ENCODE data around the gene CCN2.

The CCN2 gene, protein sequence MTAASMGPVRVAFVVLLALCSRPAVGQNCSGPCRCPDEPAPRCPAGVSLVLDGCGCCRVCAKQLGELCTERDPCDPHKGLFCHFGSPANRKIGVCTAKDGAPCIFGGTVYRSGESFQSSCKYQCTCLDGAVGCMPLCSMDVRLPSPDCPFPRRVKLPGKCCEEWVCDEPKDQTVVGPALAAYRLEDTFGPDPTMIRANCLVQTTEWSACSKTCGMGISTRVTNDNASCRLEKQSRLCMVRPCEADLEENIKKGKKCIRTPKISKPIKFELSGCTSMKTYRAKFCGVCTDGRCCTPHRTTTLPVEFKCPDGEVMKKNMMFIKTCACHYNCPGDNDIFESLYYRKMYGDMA

DNA sequence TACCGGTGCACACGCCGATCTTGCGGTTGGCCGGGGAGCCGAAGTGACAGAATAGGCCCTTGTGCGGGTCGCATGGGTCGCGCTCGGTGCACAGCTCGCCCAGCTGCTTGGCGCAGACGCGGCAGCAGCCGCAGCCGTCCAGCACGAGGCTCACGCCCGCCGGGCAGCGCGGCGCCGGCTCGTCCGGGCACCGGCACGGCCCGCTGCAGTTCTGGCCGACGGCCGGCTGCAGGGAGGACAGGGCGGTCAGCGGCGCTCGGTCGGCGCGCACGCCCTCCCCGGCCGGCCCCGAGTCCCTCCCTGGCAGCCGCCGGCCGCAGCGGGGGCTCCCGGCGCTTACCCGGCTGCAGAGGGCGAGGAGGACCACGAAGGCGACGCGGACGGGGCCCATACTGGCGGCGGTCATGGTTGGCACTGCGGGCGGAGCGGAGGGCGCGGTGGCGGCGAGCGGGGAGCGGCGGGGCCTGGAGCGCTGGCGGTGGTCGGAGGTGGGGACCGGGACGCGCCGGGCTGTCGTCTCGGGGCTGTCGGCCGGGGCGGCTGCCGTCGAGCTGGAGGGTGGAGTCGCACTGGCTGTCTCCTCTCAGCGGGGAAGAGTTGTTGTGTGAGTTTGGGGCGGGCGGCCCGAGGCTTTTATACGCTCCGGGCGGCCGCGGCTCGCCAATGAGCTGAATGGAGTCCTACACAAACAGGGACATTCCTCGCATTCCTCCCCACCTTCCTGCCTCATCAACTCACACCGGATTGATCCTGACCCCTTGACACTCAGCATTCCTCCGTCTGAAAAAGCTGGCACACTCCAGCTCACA lies at the start of gene CCN2:
TSS of gene CCN2 (minus strand) at position 606 of the 809 bp plus-strand sequence. CDS start at position 406, 200 bp downstream.
- no peak for DNase-seq
- in situ Hi-C loops (cut with MboI; ENCODE audit: low pct_unique_long_range_greater_than_20kb, low sequenced_read_pairs) = no loop called here

DNA sequence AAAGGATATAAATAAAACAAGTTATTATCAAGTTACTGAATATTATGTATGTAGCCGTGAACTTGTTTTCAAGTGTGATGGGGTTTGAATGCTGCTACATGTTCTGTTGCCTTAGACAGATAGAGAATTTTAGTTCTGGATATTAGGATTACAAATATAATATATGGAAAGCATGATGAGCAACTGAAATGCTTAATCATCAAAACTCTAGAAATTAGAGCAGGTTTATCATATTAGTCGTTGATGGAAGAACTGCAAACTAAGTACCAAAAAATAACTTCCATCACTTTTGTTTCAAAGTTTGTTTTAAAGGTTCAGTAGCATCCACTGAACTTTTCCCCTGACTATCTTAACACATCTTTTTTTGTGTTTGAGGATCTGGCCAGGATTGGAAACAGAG lies 49.1 kb upstream of the CCN2 start:
- in situ Hi-C loops (cut with MboI; ENCODE audit: low pct_unique_long_range_greater_than_20kb, low sequenced_read_pairs) = no loop called here
- DNase-seq = no peak

DNA sequence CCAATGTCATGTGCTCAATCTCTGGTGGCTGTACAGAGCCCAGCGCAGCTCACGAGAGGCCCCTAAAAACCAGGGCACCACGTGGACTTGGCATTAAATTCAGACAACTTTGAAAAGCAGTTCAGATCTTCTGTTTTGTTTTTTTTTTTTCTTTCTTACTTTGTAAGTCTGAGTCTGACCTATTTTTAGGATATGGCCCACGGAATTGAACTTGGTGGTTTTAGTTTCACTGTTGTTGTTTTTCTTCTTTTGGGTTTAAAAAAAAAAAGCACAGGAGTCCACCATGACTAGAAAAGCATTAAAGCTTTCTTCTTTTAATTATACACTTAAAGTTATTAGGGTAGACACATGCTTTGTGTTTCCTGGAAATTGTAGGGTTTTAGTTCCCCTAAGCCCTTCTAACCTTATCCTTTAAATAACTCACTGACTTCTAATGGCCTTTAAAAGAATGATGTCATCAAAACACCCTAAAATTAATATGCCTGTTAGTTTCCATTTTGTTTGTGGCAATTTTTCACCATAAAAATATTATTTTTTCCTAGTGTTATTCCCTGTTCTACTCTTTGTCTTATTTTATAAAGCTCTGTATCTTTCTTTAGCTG lies 48.5 kb upstream of the CCN2 start:
- in situ Hi-C loops (cut with MboI; ENCODE audit: low pct_unique_long_range_greater_than_20kb, low sequenced_read_pairs) = no loop called here
- DNase-seq = no peak

GRCh38 chr6:131998255-131998982 lies 47.2 kb upstream of the CCN2 start:
- in situ Hi-C loops (cut with MboI; ENCODE audit: low pct_unique_long_range_greater_than_20kb, low sequenced_read_pairs) = no loop called here
- DNase-seq = no peak

GRCh38 chr6:131997429-131998153 lies 46.4 kb upstream of the CCN2 start:
- in situ Hi-C loops (cut with MboI; ENCODE audit: low pct_unique_long_range_greater_than_20kb, low sequenced_read_pairs) = no loop called here
- no peak for DNase-seq

GRCh38 chr6:131995917-131996316 lies 44.7 kb upstream of the CCN2 start:
- in situ Hi-C loops (cut with MboI; ENCODE audit: low pct_unique_long_range_greater_than_20kb, low sequenced_read_pairs) = no loop called here
- DNase-seq = no peak

GRCh38 chr6:131992557-131992956 lies 41.4 kb upstream of the CCN2 start:
- DNase-seq = no peak
- in situ Hi-C loops (cut with MboI; ENCODE audit: low pct_unique_long_range_greater_than_20kb, low sequenced_read_pairs) = no loop called here

GRCh38 chr6:131989036-131989435 lies 37.9 kb upstream of the CCN2 start:
- DNase-seq = no peak
- in situ Hi-C loops (cut with MboI; ENCODE audit: low pct_unique_long_range_greater_than_20kb, low sequenced_read_pairs) = no loop called here

- in situ Hi-C loops (cut with MboI; ENCODE audit: low pct_unique_long_range_greater_than_20kb, low sequenced_read_pairs) = no loop called here
- no peak for DNase-seq
Observed at GRCh38 chr6:131982740-131983259, 31.6 kb upstream of the CCN2 start.

DNA sequence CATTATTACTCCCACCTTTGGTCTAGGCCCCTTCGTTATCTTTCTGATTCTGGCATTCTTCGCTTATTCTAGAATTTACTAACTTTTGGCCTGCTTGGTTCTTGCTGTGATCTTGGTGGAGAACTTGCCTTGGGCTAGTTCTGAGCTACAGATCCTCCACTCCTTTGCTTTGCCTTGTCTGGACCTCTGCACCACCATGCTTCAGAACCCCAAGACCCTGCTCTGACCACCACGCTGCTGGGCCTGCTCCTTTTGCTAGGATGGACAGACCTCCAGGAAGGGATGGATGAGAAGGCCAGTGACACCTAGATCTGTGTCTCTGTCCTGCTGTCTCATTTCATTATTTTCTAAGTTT lies 30.4 kb upstream of the CCN2 start:
- in situ Hi-C loops (cut with MboI; ENCODE audit: low pct_unique_long_range_greater_than_20kb, low sequenced_read_pairs) = no loop called here
- DNase-seq = no peak

DNA sequence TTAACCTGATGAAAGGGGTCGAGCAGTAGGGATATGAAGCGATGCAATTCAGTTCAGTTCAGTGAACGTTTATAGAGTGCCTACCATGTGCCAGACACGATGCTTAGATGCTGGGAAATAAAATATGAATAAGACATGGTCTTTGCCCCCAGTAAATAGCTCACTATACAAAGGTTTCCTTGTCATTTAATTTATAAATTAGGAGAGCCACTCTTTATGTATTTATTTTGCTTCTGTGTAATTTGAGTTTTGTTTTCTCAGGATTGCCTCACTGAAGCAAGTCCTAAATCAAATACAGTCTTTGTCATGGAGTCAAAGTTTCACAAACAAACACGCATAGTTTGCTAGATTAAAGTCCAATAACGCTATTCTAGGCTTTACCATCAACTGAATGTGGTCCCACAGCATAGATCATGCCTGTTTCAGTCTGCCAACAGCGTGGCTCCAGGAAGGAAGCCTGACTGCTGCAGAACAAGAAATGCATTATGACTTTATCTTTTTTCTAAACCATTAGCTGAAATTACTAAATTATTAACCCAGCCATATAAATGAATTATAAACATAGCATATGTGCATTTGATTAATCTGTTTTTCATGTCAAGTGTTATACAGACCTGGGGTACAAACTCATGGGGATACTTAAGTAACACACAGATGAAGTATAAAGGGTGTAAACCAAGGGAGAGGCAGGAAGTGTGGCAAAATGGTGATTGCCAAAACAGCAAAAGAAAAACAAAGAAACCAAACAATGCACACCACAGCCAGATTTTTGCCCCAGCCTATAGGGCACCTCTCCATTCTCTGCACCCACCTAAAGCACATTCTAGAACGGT lies 29.8 kb upstream of the CCN2 start:
- DNase-seq = no peak
- in situ Hi-C loops (cut with MboI; ENCODE audit: low pct_unique_long_range_greater_than_20kb, low sequenced_read_pairs) = no loop called here

GRCh38 chr6:131980338-131980790 lies 29.2 kb upstream of the CCN2 start:
- in situ Hi-C loops (cut with MboI; ENCODE audit: low pct_unique_long_range_greater_than_20kb, low sequenced_read_pairs) = no loop called here
- no peak for DNase-seq

GRCh38 chr6:131979515-131980337 lies 28.6 kb upstream of the CCN2 start:
- in situ Hi-C loops (cut with MboI; ENCODE audit: low pct_unique_long_range_greater_than_20kb, low sequenced_read_pairs) = no loop called here
- no peak for DNase-seq

- no peak for DNase-seq
- in situ Hi-C loops (cut with MboI; ENCODE audit: low pct_unique_long_range_greater_than_20kb, low sequenced_read_pairs) = no loop called here
Observed at GRCh38 chr6:131978522-131978921, 27.4 kb upstream of the CCN2 start.

GRCh38 chr6:131976545-131977061 lies 25.4 kb upstream of the CCN2 start:
- no peak for DNase-seq
- in situ Hi-C loops (cut with MboI; ENCODE audit: low pct_unique_long_range_greater_than_20kb, low sequenced_read_pairs) = no loop called here

- in situ Hi-C loops (cut with MboI; ENCODE audit: low pct_unique_long_range_greater_than_20kb, low sequenced_read_pairs) = no loop called here
- DNase-seq = no peak
Observed at GRCh38 chr6:131972741-131973140, 21.6 kb upstream of the CCN2 start.

All from KBM-7 (cell line).